ENCODE data around the gene ANGPTL4. TPM values are rescaled to one million over a fixed set of nuclear protein-coding genes. Genes with fewer than 3 reads are reported as not detected.
A peak's percentile ranks its signal among the peaks of the same experiment; 100 is the strongest.
"Not testable (repeated sequence)": the region's sequence is repeated elsewhere in the genome, so short reads cannot be mapped to it uniquely, and the experiment has no call there.

The ANGPTL4 gene
- total and polyA plus RNA-seq, 7 experiments from 2014 or later: 1.1 TPM; not detected in 6

DNA sequence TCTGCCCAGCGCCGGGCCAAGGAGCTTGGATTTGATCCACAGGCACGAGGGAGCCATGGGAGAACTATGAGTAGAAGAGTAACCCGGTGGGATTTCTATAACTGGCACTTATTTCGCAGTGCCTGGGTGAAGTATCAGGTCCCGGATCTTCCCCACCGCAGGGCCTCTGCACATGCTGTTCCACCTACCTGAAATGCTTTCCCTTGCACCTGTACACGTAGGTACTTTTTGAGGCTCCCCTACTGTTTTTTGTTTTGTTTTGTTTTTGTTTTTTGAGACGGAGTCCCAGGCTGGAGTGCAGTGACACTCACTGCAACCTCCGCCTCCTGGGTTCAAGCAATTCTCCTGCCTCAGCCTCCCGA lies 20.5 kb upstream of the ANGPTL4 start:
- Mint-ChIP-seq H3K4me3 (peak overlapping the region; percentile 64 to 88 (median 82)), H3K27ac (peak overlapping the region in 2 of 9 donors; percentile 67 to 84), H3K27me3 (peaks cover 0 to 41% (median 4%) of the 10 kb centered on the region in 5 donors), H3K9me3 (no peaks in the 10 kb centered on the region), H3K4me1 (peaks cover 0 to 13% (median 6%) of the 10 kb centered on the region in 7 donors), H3K36me3 (no peaks in the 10 kb centered on the region)
- Histone ChIP-seq H3K36me3 (ENCODE audit: control insufficient read depth in 2 of 3, insufficient read depth in 3 of 3, low read length in 3 of 3) (no peaks in the 10 kb centered on the region), H3K27me3 (ENCODE audit: control insufficient read depth in 2 of 2, insufficient read depth in 2 of 2, low read length in 2 of 2) (no peaks in the 10 kb centered on the region), H3K27ac (ENCODE audit: low read depth, low read length) (no peak overlapping the region), H3K4me3 (ENCODE audit: low read length) (peak overlapping the region; percentile 64), H3K4me1 (ENCODE audit: control insufficient read depth in 2 of 2, insufficient read depth in 2 of 2, low read length in 2 of 2) (no peaks in the 10 kb centered on the region), H3K9me3 (ENCODE audit: control insufficient read depth in 2 of 3, low read length in 3 of 3) (no peaks in the 10 kb centered on the region)
- POLR2A ChIA-PET: interaction anchor here (0.5 to 4.0 kb wide), 3 partner anchors 21 to 1990 kb away, joined by 3 to 15 read pairs (median 3); partner anchors contain the start of genes NDUFA7 and RPS28
- CTCF ChIA-PET: no interaction called here
- intact Hi-C loops (cut with micrococcal nuclease): loop anchor here (1.0 to 5.0 kb wide), 5 partner anchors 22 to 249 kb away; partner anchors contain the start of genes RAB11B (in 2 of the 2), MARCHF2 (in 1 of the 2), NDUFA7 (in 1 of the 2) and RPS28 (in 1 of the 2)
- no peak for DNase-seq
- ATAC-seq: no peak

DNA sequence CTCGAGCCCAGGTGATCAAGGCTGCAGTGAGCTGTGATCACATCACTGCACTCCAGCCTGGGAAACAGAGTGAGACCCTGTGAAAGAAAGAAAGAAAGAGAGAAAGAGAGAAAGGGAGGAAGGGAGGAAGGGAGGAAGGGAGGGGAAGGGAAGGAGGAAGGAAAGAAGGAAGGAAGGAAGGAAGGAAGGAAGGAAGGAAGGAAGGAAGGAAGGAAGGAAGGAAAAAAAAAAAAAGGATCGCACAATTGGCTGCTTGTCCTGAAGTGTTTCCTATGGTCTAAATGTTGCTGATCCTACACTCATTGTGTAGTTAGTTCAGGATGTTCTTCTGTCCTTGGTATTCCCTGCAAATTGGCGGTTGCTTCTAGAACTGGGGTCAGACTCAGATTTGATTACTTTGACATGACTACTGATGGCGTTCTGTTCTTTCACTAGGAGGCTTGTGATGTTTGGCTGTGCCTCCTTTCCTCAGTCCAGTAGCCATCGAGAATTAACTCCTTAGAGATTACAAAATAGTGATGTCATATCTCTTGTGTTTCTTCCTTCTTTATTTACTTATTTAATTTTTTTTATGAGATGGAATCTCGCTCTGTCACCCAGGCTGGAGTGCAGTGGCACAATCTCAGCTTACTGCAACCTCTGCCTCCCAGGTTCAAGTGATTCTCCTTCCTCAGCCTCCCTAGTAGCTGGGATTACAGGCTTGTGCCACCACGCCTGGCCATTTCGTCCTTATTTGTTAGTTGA lies 14.2 kb upstream of the ANGPTL4 start:
- DNase-seq; H3K27me3 ChIP-seq (ENCODE audit: control insufficient read depth in 2 of 2, insufficient read depth in 2 of 2, low read length in 2 of 2); H3K4me3 Mint-ChIP-seq; H3K36me3 ChIP-seq (ENCODE audit: control insufficient read depth in 2 of 3, insufficient read depth in 3 of 3, low read length in 3 of 3); H3K9me3 Mint-ChIP-seq; ATAC-seq; H3K27ac ChIP-seq (ENCODE audit: low read depth, low read length); H3K36me3 Mint-ChIP-seq; H3K4me3 ChIP-seq (ENCODE audit: low read length); H3K4me1 ChIP-seq (ENCODE audit: control insufficient read depth in 2 of 2, insufficient read depth in 2 of 2, low read length in 2 of 2); POLR2A ChIA-PET; CTCF ChIA-PET; H3K9me3 ChIP-seq (ENCODE audit: control insufficient read depth in 2 of 3, low read length in 3 of 3): not testable (repeated sequence)
- intact Hi-C loops (cut with micrococcal nuclease): loop anchor here (5.0 to 10.0 kb wide), 2 partner anchors 135 to 158 kb away; no protein-coding TSS in a partner anchor
- H3K27me3 Mint-ChIP-seq: peaks cover 4 to 38% (median 20%) of the 10 kb centered on the region in 5 donors
- peak overlapping the region in 1 of 9 donors; percentile 67 for H3K27ac Mint-ChIP-seq
- peaks cover 0 to 10% (median 3%) of the 10 kb centered on the region in 7 donors for H3K4me1 Mint-ChIP-seq

DNA sequence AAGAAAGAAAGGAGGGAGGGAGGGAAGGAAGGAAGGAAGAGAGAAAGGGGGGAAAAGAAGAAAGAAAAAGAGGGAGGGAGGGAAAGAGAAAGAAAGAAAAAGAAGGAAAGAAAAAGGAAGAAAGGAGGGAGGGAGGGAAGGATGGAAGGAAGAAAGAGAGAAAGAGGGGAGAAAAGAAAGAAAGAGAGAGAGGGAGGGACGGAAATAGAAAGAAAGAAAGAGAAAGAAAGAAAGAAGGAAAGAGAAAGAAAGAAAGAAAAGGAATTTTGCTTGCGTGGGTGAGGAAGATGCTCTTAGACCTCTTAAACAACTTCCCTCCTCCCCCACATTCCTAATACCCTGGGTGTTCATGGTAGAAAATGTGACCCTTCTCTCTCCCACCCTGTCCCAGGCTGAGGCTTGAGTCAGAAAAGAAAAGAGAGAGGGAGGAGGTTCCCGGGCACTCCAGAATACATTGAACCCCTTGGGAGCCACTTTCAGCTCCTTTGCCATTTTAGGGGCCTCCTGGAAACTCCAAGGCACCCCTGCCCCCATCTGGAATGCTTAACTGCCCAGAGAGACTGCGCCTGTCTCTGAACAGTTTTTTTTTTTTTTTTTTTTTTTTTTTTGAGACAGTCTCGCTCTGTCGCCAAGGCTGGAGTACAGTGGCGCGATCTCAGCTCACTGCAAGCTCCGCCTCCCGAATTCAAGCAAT lies 11.7 kb upstream of the ANGPTL4 start:
- intact Hi-C loops (cut with micrococcal nuclease): loop anchor here (5.0 to 10.0 kb wide), 2 partner anchors 133 to 155 kb away; no protein-coding TSS in a partner anchor
- CTCF ChIA-PET: interaction anchor here (0.5 to 2.4 kb wide), 6 partner anchors 46 to 1111 kb away, joined by 3 to 12 read pairs (median 4); no protein-coding TSS in a partner anchor
- POLR2A ChIA-PET: interaction anchor here (0.6 kb wide), 1 partner anchor 659 kb away, joined by 4 read pairs; no protein-coding TSS in a partner anchor

DNA sequence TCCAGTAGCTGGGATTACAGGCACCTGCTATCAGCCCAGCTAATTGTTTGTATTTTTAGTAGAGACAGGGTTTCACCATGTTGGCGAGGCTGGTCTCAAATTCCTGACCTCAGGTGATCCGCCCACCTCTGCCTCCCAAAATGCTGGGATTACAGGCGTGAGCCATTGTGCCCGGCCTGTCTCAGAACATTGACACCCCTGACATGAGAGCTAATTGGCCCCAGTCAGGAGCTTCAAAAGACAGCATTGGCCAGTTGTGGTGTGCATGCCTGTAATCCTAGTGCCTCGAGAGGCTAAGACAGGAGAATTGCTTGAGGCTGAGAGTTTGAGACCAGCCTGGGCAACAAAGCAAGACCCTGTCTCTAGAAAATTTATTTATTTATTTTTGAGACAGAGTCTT lies 11.1 kb upstream of the ANGPTL4 start:
- not testable (repeated sequence) for H3K9me3 ChIP-seq (ENCODE audit: control insufficient read depth in 2 of 3, low read length in 3 of 3); ATAC-seq; H3K9me3 Mint-ChIP-seq; H3K4me3 Mint-ChIP-seq; H3K4me3 ChIP-seq (ENCODE audit: low read length); DNase-seq; H3K27me3 ChIP-seq (ENCODE audit: control insufficient read depth in 2 of 2, insufficient read depth in 2 of 2, low read length in 2 of 2); H3K36me3 Mint-ChIP-seq; H3K36me3 ChIP-seq (ENCODE audit: control insufficient read depth in 2 of 3, insufficient read depth in 3 of 3, low read length in 3 of 3); H3K27ac Mint-ChIP-seq; H3K4me1 ChIP-seq (ENCODE audit: control insufficient read depth in 2 of 2, insufficient read depth in 2 of 2, low read length in 2 of 2); H3K27ac ChIP-seq (ENCODE audit: low read depth, low read length)
- POLR2A ChIA-PET: interaction anchor here (0.6 kb wide), 1 partner anchor 659 kb away, joined by 4 read pairs; no protein-coding TSS in a partner anchor
- CTCF ChIA-PET: interaction anchor here (0.5 to 2.4 kb wide), 11 partner anchors 45 to 1111 kb away, joined by 3 to 18 read pairs (median 4); no protein-coding TSS in a partner anchor
- intact Hi-C loops (cut with micrococcal nuclease): loop anchor here (5.0 to 10.0 kb wide), 2 partner anchors 132 to 154 kb away; no protein-coding TSS in a partner anchor
- Mint-ChIP-seq H3K27me3 (peaks cover 4 to 32% (median 20%) of the 10 kb centered on the region in 5 donors), H3K4me1 (peaks cover 0 to 17% (median 3%) of the 10 kb centered on the region in 7 donors)

More for the DNA sequence above, 11.7 kb upstream of the ANGPTL4 start:
- H3K36me3 Mint-ChIP-seq: no peaks in the 10 kb centered on the region
- Histone ChIP-seq H3K4me3 (ENCODE audit: low read length) (no peak overlapping the region), H3K4me1 (ENCODE audit: control insufficient read depth in 2 of 2, insufficient read depth in 2 of 2, low read length in 2 of 2) (no peaks in the 10 kb centered on the region), H3K36me3 (ENCODE audit: control insufficient read depth in 2 of 3, insufficient read depth in 3 of 3, low read length in 3 of 3) (no peaks in the 10 kb centered on the region), H3K9me3 (ENCODE audit: control insufficient read depth in 2 of 3, low read length in 3 of 3) (no peaks in the 10 kb centered on the region), H3K27ac (ENCODE audit: low read depth, low read length) (no peak overlapping the region), H3K27me3 (ENCODE audit: control insufficient read depth in 2 of 2, insufficient read depth in 2 of 2, low read length in 2 of 2) (no peaks in the 10 kb centered on the region)
- DNase-seq: no peak
- peak overlapping the region in 1 of 9 donors; percentile 59 for H3K27ac Mint-ChIP-seq
- ATAC-seq: no peak
- no peak overlapping the region for H3K4me3 Mint-ChIP-seq
- peaks cover 0 to 3% (median 0%) of the 10 kb centered on the region in 11 donors for H3K9me3 Mint-ChIP-seq
- H3K4me1 Mint-ChIP-seq: peaks cover 0 to 17% (median 3%) of the 10 kb centered on the region in 7 donors
- H3K27me3 Mint-ChIP-seq: peaks cover 4 to 34% (median 20%) of the 10 kb centered on the region in 5 donors

DNA sequence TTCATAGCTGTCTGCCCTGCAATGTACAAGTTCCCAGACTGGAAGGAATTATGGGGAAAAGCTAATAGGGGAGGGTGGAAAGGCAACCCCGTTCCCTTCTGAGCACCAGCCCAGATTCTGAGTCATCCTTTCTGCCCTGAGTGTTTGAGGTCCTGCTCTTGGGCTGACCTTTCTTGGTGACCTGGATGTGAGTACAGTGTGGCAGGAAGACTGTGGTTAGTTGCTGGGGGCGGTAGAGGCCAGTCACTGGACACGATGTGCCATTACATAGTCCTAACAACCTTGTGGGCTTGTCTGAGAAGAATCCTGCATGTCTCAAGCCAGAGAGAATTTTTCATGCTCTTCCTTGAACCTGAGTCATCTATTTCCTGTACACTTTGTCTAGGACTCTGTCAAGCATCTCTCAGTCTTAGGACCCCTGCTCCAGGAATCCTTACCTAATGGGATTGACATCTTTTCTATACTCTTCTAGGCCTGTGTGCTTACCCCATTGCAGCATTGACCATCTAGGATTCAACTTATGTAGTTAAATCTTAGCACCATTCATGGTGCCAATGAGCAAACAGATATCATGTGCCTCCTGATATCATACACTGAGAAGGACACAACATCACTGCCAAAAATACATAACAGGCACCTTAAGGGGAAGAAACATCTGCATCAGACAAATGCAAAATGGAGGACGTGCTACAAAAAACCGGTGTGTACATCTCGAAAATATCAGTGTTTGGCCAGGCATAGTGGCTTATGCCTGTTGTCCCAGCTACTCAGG lies 8.1 kb upstream of the ANGPTL4 start:
- H3K9me3 Mint-ChIP-seq: peaks cover 0 to 3% (median 0%) of the 10 kb centered on the region in 11 donors
- no peak overlapping the region for H3K4me3 Mint-ChIP-seq
- no peaks in the 10 kb centered on the region for H3K36me3 Mint-ChIP-seq
- ATAC-seq (peak; percentile 72), DNase-seq (no peak)
- H3K4me1 ChIP-seq (ENCODE audit: control insufficient read depth in 2 of 2, insufficient read depth in 2 of 2, low read length in 2 of 2): no peaks in the 10 kb centered on the region
- intact Hi-C loops (cut with micrococcal nuclease): loop anchor here (2.0 to 10.0 kb wide), 3 partner anchors 129 to 231 kb away; no protein-coding TSS in a partner anchor
- POLR2A ChIA-PET: no interaction called here
- no peaks in the 10 kb centered on the region for H3K36me3 ChIP-seq (ENCODE audit: control insufficient read depth in 2 of 3, insufficient read depth in 3 of 3, low read length in 3 of 3)
- H3K27me3 Mint-ChIP-seq: peaks cover 1 to 18% (median 14%) of the 10 kb centered on the region in 5 donors
- no peaks in the 10 kb centered on the region for H3K9me3 ChIP-seq (ENCODE audit: control insufficient read depth in 2 of 3, low read length in 3 of 3)
- CTCF ChIA-PET: interaction anchor here (0.6 to 1.9 kb wide), 5 partner anchors 53 to 286 kb away, joined by 3 to 7 read pairs (median 3); no protein-coding TSS in a partner anchor
- H3K27ac Mint-ChIP-seq: no peak overlapping the region
- peaks cover 0 to 17% (median 3%) of the 10 kb centered on the region in 7 donors for H3K4me1 Mint-ChIP-seq
- no peak overlapping the region for H3K4me3 ChIP-seq (ENCODE audit: low read length)
- no peaks in the 10 kb centered on the region for H3K27me3 ChIP-seq (ENCODE audit: control insufficient read depth in 2 of 2, insufficient read depth in 2 of 2, low read length in 2 of 2)
- no peak overlapping the region for H3K27ac ChIP-seq (ENCODE audit: low read depth, low read length)

Data from naive thymus-derived CD4-positive, alpha-beta T cell (primary cell).